HepG2 (cell line): Measurements from ENCODE around the gene RNF4. TPM values are rescaled to one million over a fixed set of nuclear protein-coding genes. Genes with fewer than 3 reads are reported as not detected.
A peak's percentile ranks its signal among the peaks of the same experiment; 100 is the strongest.
"Not testable (repeated sequence)": the region's sequence is repeated elsewhere in the genome, so short reads cannot be mapped to it uniquely, and the experiment has no call there.

Source experiments
- ATAC-seq: fragments of 200-7000 bp; cut with Tn5 transposase; 3 replicates; pipeline ENCODE4 v1.9.1; 2020; ENCODE audit warnings: mild to moderate bottlenecking, moderate library complexity
- BruUV-seq: library from RNA; stranded (reverse); fragments of 400-500 nt; replicated peaks from 2 replicates; lab custom pipeline; 2021; lab: Mats Ljungman, UMichigan
- CTCF ChIA-PET: fragments of 300-600 bp; formaldehyde crosslinking; extraction: SDS; loops from one replicate; lab custom pipeline; 2021; ENCODE audit warnings: low total read pairs, inconsistent platforms, low intra/inter-chr PET ratio; lab: Yijun Ruan, JAX
- POLR2A ChIA-PET: fragments of 350-600 bp; sonication (Branson Sonifier 250); formaldehyde crosslinking; loops from one replicate; lab custom pipeline; 2020; ENCODE audit warnings: antibody characterized with exemption, inconsistent platforms; lab: Yijun Ruan, JAX
- DNase-seq: peaks from one replicate; pipeline ENCODE4 v3.0.0-alpha.2; 2015; ENCODE audit warnings: low spot score
- FAIRE-seq: peaks from 3 replicates; lab custom pipeline; 2011; peaks lifted over from hg19 to GRCh38; lab: Jason Lieb, UNC
- H2AFZ ChIP-seq: one replicate; pipeline ENCODE4 v1.6.1; 2011; ENCODE audit warnings: low read length, inconsistent platforms
- H3K27ac ChIP-seq: fragments of 300-600 bp; 3 replicates; pipeline ENCODE4 v1.8.0; 2011; ENCODE audit warnings: mixed run types, mild to moderate bottlenecking, mixed read lengths, low read length, inconsistent platforms; ENCODE audit not compliant: insufficient read depth; ENCODE audit errors: extremely low read length
- H3K27me3 ChIP-seq, 2 experiments: fragments of 200-600 bp in 1 of 2; 2 replicates in 1 of 2; 3 replicates in 1 of 2; pipeline versions ENCODE4 v1.6.0 to v1.8.0; 2011; ENCODE audit warnings: low read length in 2 of 2, mild to moderate bottlenecking in 2 of 2, moderate library complexity in 2 of 2, inconsistent platforms in 1 of 2; ENCODE audit not compliant: insufficient read depth in 2 of 2, control insufficient read depth in 1 of 2
- H3K36me3 ChIP-seq, 2 experiments: fragments of 200-600 bp in 1 of 2; replicated peaks in 1 of 2; 2 replicates in 1 of 2; 3 replicates in 1 of 2; pipeline versions ENCODE4 v1.5.1 to v1.8.0; 2011; ENCODE audit warnings: low read length in 2 of 2, inconsistent platforms in 1 of 2; ENCODE audit not compliant: insufficient read depth in 2 of 2, control insufficient read depth in 1 of 2
- H3K4me1 ChIP-seq: 2 replicates; pipeline ENCODE4 v1.5.1; 2012; ENCODE audit warnings: low read length, inconsistent platforms; ENCODE audit not compliant: insufficient read depth
- H3K4me2 ChIP-seq: 2 replicates; pipeline ENCODE4 v1.6.0; 2011; ENCODE audit warnings: low read depth, low read length, inconsistent platforms
- H3K4me3 ChIP-seq, 3 experiments: fragments of 200-600 bp in 1 of 3; sonication (generic), shearing (Covaris generic) in 1 of 3; replicated peaks in 1 of 3; 2 replicates each; pipeline ENCODE4 v1.5.1; 2011 to 2016; ENCODE audit warnings: low read length in 3 of 3, inconsistent platforms in 2 of 3, low read depth in 2 of 3, mild to moderate bottlenecking in 2 of 3, control low read depth in 1 of 3, mixed read lengths in 1 of 3; ENCODE audit not compliant: insufficient read depth in 1 of 3
- H3K79me2 ChIP-seq: one replicate; pipeline ENCODE4 v1.6.1; 2011; ENCODE audit warnings: low read length, inconsistent platforms; ENCODE audit not compliant: insufficient read depth
- H3K9ac ChIP-seq: 2 replicates; pipeline ENCODE4 v1.6.0; 2011; ENCODE audit warnings: mild to moderate bottlenecking, low read depth, low read length, inconsistent platforms; ENCODE audit not compliant: insufficient read depth
- H3K9me3 ChIP-seq: 2 replicates; pipeline ENCODE4 v1.5.1; 2012; ENCODE audit warnings: mild to moderate bottlenecking, low read length
- H4K20me1 ChIP-seq: 2 replicates; pipeline ENCODE4 v1.6.0; 2011; ENCODE audit warnings: inconsistent platforms, mild to moderate bottlenecking, low read length, moderate library complexity; ENCODE audit not compliant: insufficient read depth
- EZH2 ChIP-seq: conservative IDR thresholded peaks from 2 replicates; pipeline ENCODE4 v1.6.1; 2012; ENCODE audit warnings: mild to moderate bottlenecking, low read depth, low read length, moderate library complexity
- FOXC1 ChIP-seq: sonication (generic); formaldehyde crosslinking; IDR thresholded peaks from 2 replicates; pipeline ENCODE4 v1.8.0; 2022; ENCODE audit warnings: mild to moderate bottlenecking, missing genetic modification reagents, borderline replicate concordance
- GZF1 ChIP-seq: sonication (generic); formaldehyde crosslinking; IDR thresholded peaks from 2 replicates; pipeline ENCODE4 v1.5.1; 2020; ENCODE audit warnings: mild to moderate bottlenecking, missing genetic modification reagents
- KLF16 ChIP-seq, 2 experiments: sonication (generic) in 1 of 2; formaldehyde crosslinking in 1 of 2; IDR thresholded peaks; 2 replicates each; pipeline versions ENCODE4 v1.6.1 to v1.8.0; 2016 to 2023; ENCODE audit warnings: missing genetic modification reagents in 2 of 2, missing compliant biosample characterization in 1 of 2
- MYNN ChIP-seq: sonication (generic); formaldehyde crosslinking; IDR thresholded peaks from 2 replicates; pipeline ENCODE4 v1.4.0; 2020; ENCODE audit warnings: mild to moderate bottlenecking, low read depth, missing genetic modification reagents
- NAIF1 ChIP-seq: sonication (generic); formaldehyde crosslinking; IDR thresholded peaks from 2 replicates; pipeline ENCODE4 v1.5.0; 2020; ENCODE audit warnings: mild to moderate bottlenecking, missing genetic modification reagents, borderline replicate concordance
- SNAI1 ChIP-seq: sonication (generic); formaldehyde crosslinking; IDR thresholded peaks from 2 replicates; pipeline ENCODE4 v1.5.0; 2020; ENCODE audit warnings: mild to moderate bottlenecking, missing genetic modification reagents, borderline replicate concordance
- SRY ChIP-seq: sonication (generic); formaldehyde crosslinking; IDR thresholded peaks from 2 replicates; pipeline ENCODE4 v1.8.0; 2022; ENCODE audit warnings: mild to moderate bottlenecking, missing genetic modification reagents
- ZBTB43 ChIP-seq: sonication (generic); formaldehyde crosslinking; conservative IDR thresholded peaks from 2 replicates; pipeline ENCODE4 v1.4.0; 2020; ENCODE audit warnings: missing genetic modification reagents
- ZC3H13 ChIP-seq: sonication (generic); formaldehyde crosslinking; IDR thresholded peaks from 2 replicates; pipeline ENCODE4 v1.8.1; 2023; ENCODE audit warnings: mild to moderate bottlenecking, missing genetic modification reagents, moderate library complexity
- ZFP37 ChIP-seq: sonication (generic); formaldehyde crosslinking; IDR thresholded peaks from 2 replicates; pipeline ENCODE4 v1.4.0; 2020; ENCODE audit warnings: missing genetic modification reagents, borderline replicate concordance
- ZMYM3 ChIP-seq: sonication (generic); formaldehyde crosslinking; IDR thresholded peaks from 2 replicates; pipeline ENCODE4 v1.5.1; 2020; ENCODE audit warnings: mild to moderate bottlenecking, missing genetic modification reagents
- ZNF737 ChIP-seq: sonication (generic); formaldehyde crosslinking; IDR thresholded peaks from 2 replicates; pipeline ENCODE4 v1.5.0; 2020; ENCODE audit warnings: missing genetic modification reagents, mild to moderate bottlenecking, borderline replicate concordance
- WGBS: methylation state at CpG from one replicate; pipeline ENCODE4 v1.1.6; 2017; ENCODE audit warnings: low lambda C conversion rate; 5-methylcytosine and 5-hydroxymethylcytosine counted together
- in situ Hi-C: cut with HindIII; loops from 2 replicates; pipeline ENCODE4 v1.10.0; 2017; ENCODE audit warnings: low pct_unique_long_range_greater_than_20kb; ENCODE audit not compliant: extremely low pct_ligation_motif_present
- intact Hi-C: fragments of 100-400 bp; cut with micrococcal nuclease; formaldehyde crosslinking; loops from one replicate; pipeline ENCODE4 v1.10.0; 2022; ENCODE audit not compliant: unreplicated experiment
- polyA plus RNA-seq, 8 experiments: library from polyadenylated mRNA; depleted of rRNA in 3 of 8; stranded (reverse) in 7 of 8; unstranded in 1 of 8; fragments of >200 nt; fragmentation: Illumina TruSeq in 4 of 8; extraction: Trizol in 4 of 8; gene quantifications; 2 replicates each; pipeline versions ENCODE4 v1.2.1 to v1.2.3, GENCODE V29; 2011 to 2016; ENCODE audit warnings: low read depth in 4 of 8, missing spikeins in 1 of 8, mixed read lengths in 1 of 8; ENCODE audit not compliant: insufficient read depth in 1 of 8
- total RNA-seq, 5 experiments: library from RNA; depleted of rRNA; stranded (reverse); fragments of >200 nt; fragmentation: Illumina TruSeq; extraction: Trizol; gene quantifications; 2 replicates each; pipeline ENCODE4 v1.2.3, GENCODE V29; 2016; ENCODE audit warnings: low read depth in 1 of 5
- TF ChIP-seq, protein P1 (sequence below): sonication (generic); formaldehyde crosslinking; IDR thresholded peaks from 2 replicates; pipeline ENCODE4 v1.4.0; 2020; ENCODE audit warnings: mild to moderate bottlenecking, missing genetic modification reagents
- TF ChIP-seq, protein P2 (sequence below): sonication (generic); formaldehyde crosslinking; IDR thresholded peaks from 2 replicates; pipeline ENCODE4 v1.4.0; 2020; ENCODE audit warnings: mild to moderate bottlenecking, missing genetic modification reagents

Gene RNF4
- total and polyA plus RNA-seq, 2 of the 13 experiments (the other 11 are each of a cell fraction or from before 2014, with no cell fraction given): 38.1 to 45.1 TPM

- POLR2A ChIA-PET, H3K4me1 ChIP-seq, BruUV-seq, H2AFZ ChIP-seq, H3K9ac ChIP-seq, H4K20me1 ChIP-seq, H3K79me2 ChIP-seq, H3K4me3 ChIP-seq, H3K4me2 ChIP-seq, FAIRE-seq, intact Hi-C loops, in situ Hi-C loops, H3K9me3 ChIP-seq, H3K27ac ChIP-seq, CTCF ChIA-PET, DNase-seq, H3K27me3 ChIP-seq, ATAC-seq: not testable (repeated sequence)
- H3K36me3 ChIP-seq: peaks cover 31 to 47% of the 10 kb centered on the region in 2 experiments
- 95% methylated on average over 8 of the region's 11 CpGs for WGBS
These were observed 46.0 kb downstream of the RNF4 start for GRCh38 chr4:2514944-2515343.

- 94% methylated on average over 4 of the region's 4 CpGs for whole genome bisulfite sequencing
- no TSS peak for BruUV-seq
- CTCF ChIA-PET: no interaction called here
- TF ChIP-seq GZF1 (CRISPR knock-in tag): no peak
- no peak for TF ChIP-seq NAIF1 (CRISPR knock-in tag)
- TF ChIP-seq EZH2: no peak
- TF ChIP-seq, protein P1, sequence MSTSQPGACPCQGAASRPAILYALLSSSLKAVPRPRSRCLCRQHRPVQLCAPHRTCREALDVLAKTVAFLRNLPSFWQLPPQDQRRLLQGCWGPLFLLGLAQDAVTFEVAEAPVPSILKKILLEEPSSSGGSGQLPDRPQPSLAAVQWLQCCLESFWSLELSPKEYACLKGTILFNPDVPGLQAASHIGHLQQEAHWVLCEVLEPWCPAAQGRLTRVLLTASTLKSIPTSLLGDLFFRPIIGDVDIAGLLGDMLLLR (CRISPR knock-in tag): no peak
- TF ChIP-seq ZFP37 (CRISPR knock-in tag): no peak
- no peak for TF ChIP-seq FOXC1 (CRISPR knock-in tag)
- no peak for TF ChIP-seq ZMYM3 (CRISPR knock-in tag)
- no peak for TF ChIP-seq ZNF737 (CRISPR knock-in tag)
- no peak for TF ChIP-seq ZBTB43
- no peak for TF ChIP-seq MYNN (CRISPR knock-in tag)
- TF ChIP-seq, protein P2, sequence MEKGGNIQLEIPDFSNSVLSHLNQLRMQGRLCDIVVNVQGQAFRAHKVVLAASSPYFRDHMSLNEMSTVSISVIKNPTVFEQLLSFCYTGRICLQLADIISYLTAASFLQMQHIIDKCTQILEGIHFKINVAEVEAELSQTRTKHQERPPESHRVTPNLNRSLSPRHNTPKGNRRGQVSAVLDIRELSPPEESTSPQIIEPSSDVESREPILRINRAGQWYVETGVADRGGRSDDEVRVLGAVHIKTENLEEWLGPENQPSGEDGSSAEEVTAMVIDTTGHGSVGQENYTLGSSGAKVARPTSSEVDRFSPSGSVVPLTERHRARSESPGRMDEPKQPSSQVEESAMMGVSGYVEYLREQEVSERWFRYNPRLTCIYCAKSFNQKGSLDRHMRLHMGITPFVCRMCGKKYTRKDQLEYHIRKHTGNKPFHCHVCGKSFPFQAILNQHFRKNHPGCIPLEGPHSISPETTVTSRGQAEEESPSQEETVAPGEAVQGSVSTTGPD (CRISPR knock-in tag): no peak
- no peak for TF ChIP-seq SRY (CRISPR knock-in tag)
- no peak for TF ChIP-seq KLF16 (CRISPR knock-in tag; IDR thresholded peaks at IDR 0.05)
- TF ChIP-seq ZC3H13: no peak
- TF ChIP-seq SNAI1 (CRISPR knock-in tag): no peak
These were observed 47.1 kb downstream of the RNF4 start for GRCh38 chr4:2515830-2516550.

More at GRCh38 chr4:2515830-2516550, 47.1 kb downstream of the RNF4 start:
- no peak overlapping the region for H3K4me2 ChIP-seq
- H3K4me3 ChIP-seq: no peak overlapping the region
- no peaks in the 10 kb centered on the region for H3K4me1 ChIP-seq
- no peaks in the 10 kb centered on the region for H3K79me2 ChIP-seq
- ATAC-seq (peak; percentile 11; the same call in 2 of the 3 replicates), DNase-seq (no peak), FAIRE-seq (no peak)
- in situ Hi-C loops: no loop called here
- POLR2A ChIA-PET: no interaction called here
- no peaks in the 10 kb centered on the region for H4K20me1 ChIP-seq
- H3K27ac ChIP-seq: no peak overlapping the region
- no peaks in the 10 kb centered on the region for H3K27me3 ChIP-seq
- H2AFZ ChIP-seq: no peak overlapping the region
- peaks cover 22 to 37% of the 10 kb centered on the region in 2 experiments for H3K36me3 ChIP-seq
- no peak overlapping the region for H3K9ac ChIP-seq
- H3K9me3 ChIP-seq: no peaks in the 10 kb centered on the region
- intact Hi-C loops: no loop called here
